Measurements from ENCODE around the gene MAGI2. TPM values are rescaled to one million over a fixed set of nuclear protein-coding genes. Genes with fewer than 3 reads are reported as not detected.

Gene MAGI2
- 0.42 TPM for total RNA-seq

GRCh38 chr7:79453558-79454360, at the start of gene MAGI2:
Gene MAGI2 (minus strand): TSS chr7:79453667. CDS start chr7:79453320, 347 bp downstream.
- Histone ChIP-seq H3K9me3 (ENCODE audit: low read depth, low read length) (no peaks in the 10 kb centered on the region), H3K4me3 (ENCODE audit: low read length) (no peak within 1 kb of the TSS), H3K4me1 (ENCODE audit: insufficient read depth, low read length) (peaks cover 4% of the 10 kb centered on the region), H3K27me3 (ENCODE audit: insufficient read depth, low read length) (peaks cover 46% of the 10 kb centered on the region)

- Histone ChIP-seq H3K27me3 (ENCODE audit: insufficient read depth, low read length) (no peaks in the 10 kb centered on the region), H3K9me3 (ENCODE audit: low read depth, low read length) (no peaks in the 10 kb centered on the region), H3K4me3 (ENCODE audit: low read length) (no peak overlapping the region), H3K4me1 (ENCODE audit: insufficient read depth, low read length) (no peaks in the 10 kb centered on the region)
Measured at GRCh38 chr7:79502151-79502550, 48.7 kb upstream of the MAGI2 start.

- Histone ChIP-seq H3K27me3 (ENCODE audit: insufficient read depth, low read length) (no peaks in the 10 kb centered on the region), H3K4me3 (ENCODE audit: low read length) (no peak overlapping the region), H3K9me3 (ENCODE audit: low read depth, low read length) (no peaks in the 10 kb centered on the region), H3K4me1 (ENCODE audit: insufficient read depth, low read length) (no peaks in the 10 kb centered on the region)
Measured at GRCh38 chr7:79500759-79501158, 47.3 kb upstream of the MAGI2 start.

- no peaks in the 10 kb centered on the region for H3K27me3 ChIP-seq (ENCODE audit: insufficient read depth, low read length)
- no peaks in the 10 kb centered on the region for H3K9me3 ChIP-seq (ENCODE audit: low read depth, low read length)
- no peak overlapping the region for H3K4me3 ChIP-seq (ENCODE audit: low read length)
- H3K4me1 ChIP-seq (ENCODE audit: insufficient read depth, low read length): no peaks in the 10 kb centered on the region
Measured at GRCh38 chr7:79497728-79498127, 44.3 kb upstream of the MAGI2 start.

DNA sequence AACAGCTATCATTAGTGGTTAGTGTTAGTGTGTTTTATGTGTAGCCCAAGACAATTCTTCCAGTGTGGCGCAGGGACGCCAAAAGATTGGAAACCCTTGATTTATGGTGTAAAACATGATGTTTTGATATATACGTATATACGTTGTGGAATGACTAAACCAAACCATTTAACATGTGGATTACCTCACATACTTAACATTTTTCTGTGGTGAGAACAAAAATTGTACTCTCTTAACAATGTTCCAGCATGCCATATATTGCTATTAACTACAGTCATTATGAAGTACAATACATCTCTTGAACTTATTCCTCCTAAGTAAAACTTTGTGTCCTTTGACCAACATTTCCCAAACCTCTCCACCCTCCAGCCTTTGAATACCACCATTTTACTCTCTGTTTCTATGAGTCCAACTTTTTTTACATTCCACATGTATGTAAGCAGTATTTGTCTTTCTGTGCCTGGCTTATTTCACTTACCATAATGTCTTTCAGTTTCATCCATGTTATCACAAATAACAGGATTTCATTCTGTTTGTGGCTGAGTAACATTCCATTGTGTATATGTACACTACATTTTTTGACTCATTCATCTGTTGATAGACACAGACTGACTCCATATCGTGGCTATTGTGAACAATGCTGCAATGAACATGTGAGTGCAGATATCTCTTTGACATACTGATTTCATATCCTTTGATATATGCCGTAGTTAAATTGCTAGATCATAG, 42.2 kb upstream of the MAGI2 start:
- Histone ChIP-seq H3K9me3 (ENCODE audit: low read depth, low read length) (no peaks in the 10 kb centered on the region), H3K4me1 (ENCODE audit: insufficient read depth, low read length) (no peaks in the 10 kb centered on the region), H3K4me3 (ENCODE audit: low read length) (no peak overlapping the region), H3K27me3 (ENCODE audit: insufficient read depth, low read length) (no peaks in the 10 kb centered on the region)

- H3K9me3 ChIP-seq (ENCODE audit: low read depth, low read length): no peaks in the 10 kb centered on the region
- H3K4me1 ChIP-seq (ENCODE audit: insufficient read depth, low read length): no peaks in the 10 kb centered on the region
- H3K27me3 ChIP-seq (ENCODE audit: insufficient read depth, low read length): no peaks in the 10 kb centered on the region
- no peak overlapping the region for H3K4me3 ChIP-seq (ENCODE audit: low read length)
Measured at GRCh38 chr7:79494046-79494445, 40.6 kb upstream of the MAGI2 start.

GRCh38 chr7:79489371-79489770, 35.9 kb upstream of the MAGI2 start:
- Histone ChIP-seq H3K27me3 (ENCODE audit: insufficient read depth, low read length) (no peaks in the 10 kb centered on the region), H3K9me3 (ENCODE audit: low read depth, low read length) (no peaks in the 10 kb centered on the region), H3K4me1 (ENCODE audit: insufficient read depth, low read length) (no peaks in the 10 kb centered on the region), H3K4me3 (ENCODE audit: low read length) (no peak overlapping the region)

- Histone ChIP-seq H3K9me3 (ENCODE audit: low read depth, low read length) (no peaks in the 10 kb centered on the region), H3K4me1 (ENCODE audit: insufficient read depth, low read length) (no peaks in the 10 kb centered on the region), H3K27me3 (ENCODE audit: insufficient read depth, low read length) (no peaks in the 10 kb centered on the region), H3K4me3 (ENCODE audit: low read length) (no peak overlapping the region)
Measured at GRCh38 chr7:79478386-79478785, 24.9 kb upstream of the MAGI2 start.

- Histone ChIP-seq H3K9me3 (ENCODE audit: low read depth, low read length) (no peaks in the 10 kb centered on the region), H3K4me3 (ENCODE audit: low read length) (no peak overlapping the region), H3K4me1 (ENCODE audit: insufficient read depth, low read length) (no peaks in the 10 kb centered on the region), H3K27me3 (ENCODE audit: insufficient read depth, low read length) (no peaks in the 10 kb centered on the region)
Measured at GRCh38 chr7:79475455-79475854, 22.0 kb upstream of the MAGI2 start.

DNA sequence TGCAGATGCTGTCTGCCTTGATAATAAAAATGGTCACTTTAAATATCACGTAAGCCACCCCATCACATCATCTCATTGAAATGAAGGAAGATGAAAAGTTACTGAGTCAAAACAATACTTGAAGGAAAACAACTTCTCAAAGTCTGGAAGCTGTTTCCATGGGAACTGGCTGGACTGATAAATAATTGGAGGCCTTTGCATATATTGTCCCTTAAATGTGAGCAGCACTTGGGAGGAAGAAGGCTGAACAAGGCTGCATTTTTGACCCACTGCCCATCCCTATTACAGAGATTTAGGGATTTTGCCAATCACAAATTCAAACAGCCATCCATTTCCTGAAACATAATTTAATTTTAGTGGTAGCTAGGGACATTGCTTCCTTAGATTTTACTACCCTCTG, 18.2 kb upstream of the MAGI2 start:
- Histone ChIP-seq H3K9me3 (ENCODE audit: low read depth, low read length) (no peaks in the 10 kb centered on the region), H3K4me3 (ENCODE audit: low read length) (no peak overlapping the region), H3K27me3 (ENCODE audit: insufficient read depth, low read length) (no peaks in the 10 kb centered on the region), H3K4me1 (ENCODE audit: insufficient read depth, low read length) (no peaks in the 10 kb centered on the region)

GRCh38 chr7:79471283-79471682, 17.8 kb upstream of the MAGI2 start:
- Histone ChIP-seq H3K27me3 (ENCODE audit: insufficient read depth, low read length) (no peaks in the 10 kb centered on the region), H3K9me3 (ENCODE audit: low read depth, low read length) (no peaks in the 10 kb centered on the region), H3K4me3 (ENCODE audit: low read length) (no peak overlapping the region), H3K4me1 (ENCODE audit: insufficient read depth, low read length) (no peaks in the 10 kb centered on the region)

- Histone ChIP-seq H3K4me1 (ENCODE audit: insufficient read depth, low read length) (no peaks in the 10 kb centered on the region), H3K27me3 (ENCODE audit: insufficient read depth, low read length) (no peaks in the 10 kb centered on the region), H3K4me3 (ENCODE audit: low read length) (no peak overlapping the region), H3K9me3 (ENCODE audit: low read depth, low read length) (no peaks in the 10 kb centered on the region)
Measured at GRCh38 chr7:79465551-79465950, 12.1 kb upstream of the MAGI2 start.

GRCh38 chr7:79464051-79464450, 10.6 kb upstream of the MAGI2 start:
- Histone ChIP-seq H3K4me3 (ENCODE audit: low read length) (no peak overlapping the region), H3K4me1 (ENCODE audit: insufficient read depth, low read length) (no peaks in the 10 kb centered on the region), H3K9me3 (ENCODE audit: low read depth, low read length) (no peaks in the 10 kb centered on the region)

DNA sequence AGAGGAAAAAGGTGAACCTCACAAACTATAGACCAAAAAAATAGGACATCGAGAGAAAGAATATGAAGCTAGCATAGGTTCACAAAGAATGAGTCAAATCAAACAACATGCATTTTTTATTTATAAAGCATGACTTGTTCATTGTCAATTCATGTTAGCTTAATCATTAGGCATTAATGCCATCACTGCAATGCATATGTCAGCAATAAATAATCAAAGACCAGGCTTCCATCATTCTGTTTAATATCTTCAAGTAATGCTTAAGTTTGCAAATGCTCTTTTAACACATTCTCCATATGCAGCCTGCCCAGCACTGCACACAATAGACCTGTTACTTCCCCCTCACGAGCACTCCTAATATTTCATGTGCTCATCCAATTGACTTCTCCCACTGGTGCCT, 8.9 kb upstream of the MAGI2 start:
- Histone ChIP-seq H3K4me1 (ENCODE audit: insufficient read depth, low read length) (no peaks in the 10 kb centered on the region), H3K4me3 (ENCODE audit: low read length) (no peak overlapping the region), H3K27me3 (ENCODE audit: insufficient read depth, low read length) (no peaks in the 10 kb centered on the region), H3K9me3 (ENCODE audit: low read depth, low read length) (no peaks in the 10 kb centered on the region)

More at GRCh38 chr7:79464051-79464450, 10.6 kb upstream of the MAGI2 start:
- H3K27me3 ChIP-seq (ENCODE audit: insufficient read depth, low read length): no peaks in the 10 kb centered on the region

- Histone ChIP-seq H3K9me3 (ENCODE audit: low read depth, low read length) (no peaks in the 10 kb centered on the region), H3K27me3 (ENCODE audit: insufficient read depth, low read length) (no peaks in the 10 kb centered on the region), H3K4me3 (ENCODE audit: low read length) (no peak overlapping the region), H3K4me1 (ENCODE audit: insufficient read depth, low read length) (no peaks in the 10 kb centered on the region)
Measured at GRCh38 chr7:79461660-79462059, 8.2 kb upstream of the MAGI2 start.

DNA sequence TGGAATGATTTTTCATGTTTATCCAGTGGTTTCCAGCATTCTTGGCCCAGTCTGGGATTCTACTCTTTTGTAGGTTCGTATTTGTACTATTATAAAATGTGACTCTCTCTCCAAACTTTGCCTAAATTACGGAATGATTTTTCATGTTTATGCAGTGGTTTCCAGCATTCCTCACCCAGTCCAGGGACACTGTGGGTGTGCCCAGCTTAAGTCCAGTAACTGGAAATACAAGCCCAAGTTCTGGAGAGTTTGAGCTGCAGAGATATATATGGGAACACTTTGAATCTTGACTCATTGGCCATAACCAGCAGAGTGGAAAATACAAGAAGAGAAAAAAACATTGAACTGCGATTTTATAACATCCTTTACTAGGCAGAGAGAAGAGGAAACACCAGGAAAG, 5.9 kb upstream of the MAGI2 start:
- Histone ChIP-seq H3K27me3 (ENCODE audit: insufficient read depth, low read length) (peaks cover 11% of the 10 kb centered on the region), H3K9me3 (ENCODE audit: low read depth, low read length) (no peaks in the 10 kb centered on the region), H3K4me1 (ENCODE audit: insufficient read depth, low read length) (no peaks in the 10 kb centered on the region), H3K4me3 (ENCODE audit: low read length) (no peak overlapping the region)
